Measurements from ENCODE around the gene MYZAP.

DNA sequence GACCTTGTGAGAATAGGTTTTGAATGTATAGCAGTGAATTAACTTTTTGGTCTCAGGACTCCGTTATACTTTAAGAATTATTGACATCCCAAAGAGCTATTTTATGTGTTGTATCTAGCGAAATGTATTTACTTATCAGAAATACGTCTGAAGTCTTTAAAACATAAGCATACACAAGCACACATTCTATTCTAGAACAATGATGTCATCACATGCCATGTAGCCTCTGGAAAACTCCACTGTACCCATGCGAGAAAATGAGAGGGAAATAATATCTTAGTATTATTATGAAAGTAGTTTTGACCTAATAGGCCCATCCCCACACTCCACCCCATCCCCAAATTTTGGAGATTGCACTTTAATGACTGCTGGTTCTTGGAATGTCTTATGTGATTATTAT is 116.3 kb downstream of the MYZAP start:
- TF ChIP-seq, protein P1, sequence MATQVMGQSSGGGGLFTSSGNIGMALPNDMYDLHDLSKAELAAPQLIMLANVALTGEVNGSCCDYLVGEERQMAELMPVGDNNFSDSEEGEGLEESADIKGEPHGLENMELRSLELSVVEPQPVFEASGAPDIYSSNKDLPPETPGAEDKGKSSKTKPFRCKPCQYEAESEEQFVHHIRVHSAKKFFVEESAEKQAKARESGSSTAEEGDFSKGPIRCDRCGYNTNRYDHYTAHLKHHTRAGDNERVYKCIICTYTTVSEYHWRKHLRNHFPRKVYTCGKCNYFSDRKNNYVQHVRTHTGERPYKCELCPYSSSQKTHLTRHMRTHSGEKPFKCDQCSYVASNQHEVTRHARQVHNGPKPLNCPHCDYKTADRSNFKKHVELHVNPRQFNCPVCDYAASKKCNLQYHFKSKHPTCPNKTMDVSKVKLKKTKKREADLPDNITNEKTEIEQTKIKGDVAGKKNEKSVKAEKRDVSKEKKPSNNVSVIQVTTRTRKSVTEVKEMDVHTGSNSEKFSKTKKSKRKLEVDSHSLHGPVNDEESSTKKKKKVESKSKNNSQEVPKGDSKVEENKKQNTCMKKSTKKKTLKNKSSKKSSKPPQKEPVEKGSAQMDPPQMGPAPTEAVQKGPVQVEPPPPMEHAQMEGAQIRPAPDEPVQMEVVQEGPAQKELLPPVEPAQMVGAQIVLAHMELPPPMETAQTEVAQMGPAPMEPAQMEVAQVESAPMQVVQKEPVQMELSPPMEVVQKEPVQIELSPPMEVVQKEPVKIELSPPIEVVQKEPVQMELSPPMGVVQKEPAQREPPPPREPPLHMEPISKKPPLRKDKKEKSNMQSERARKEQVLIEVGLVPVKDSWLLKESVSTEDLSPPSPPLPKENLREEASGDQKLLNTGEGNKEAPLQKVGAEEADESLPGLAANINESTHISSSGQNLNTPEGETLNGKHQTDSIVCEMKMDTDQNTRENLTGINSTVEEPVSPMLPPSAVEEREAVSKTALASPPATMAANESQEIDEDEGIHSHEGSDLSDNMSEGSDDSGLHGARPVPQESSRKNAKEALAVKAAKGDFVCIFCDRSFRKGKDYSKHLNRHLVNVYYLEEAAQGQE (IDR thresholded peaks at IDR 0.05; ENCODE audit: insufficient read depth in 1 of 2, low read depth in 2 of 2, low read length in 2 of 2) = no peak
- no peak for TF ChIP-seq POLR2AphosphoS5 (IDR thresholded peaks at IDR 0.05; ENCODE audit: low read depth, low read length)
